Psoas muscle (tissue), 8 donors: ENCODE measurements around the gene IGSF9. TPM values are rescaled to one million over a fixed set of nuclear protein-coding genes. Genes with fewer than 3 reads are reported as not detected.
A peak's percentile ranks its signal among the peaks of the same experiment; 100 is the strongest.

Source experiments
- ATAC-seq, 4 donors: fragments of 200-7000 bp; cut with Tn5 transposase; one replicate each; pipeline ENCODE4 v1.9.1; 2020; ENCODE audit warnings: moderate library complexity in 3 of 4, mild to moderate bottlenecking in 2 of 4
- DNase-seq, 2 donors: peaks; one replicate each; pipeline ENCODE4 v3.0.0-alpha.2; 2020
- H3K27ac ChIP-seq: fragments of 200-600 bp; one replicate; pipeline ENCODE4 v1.8.0; 2022
- H3K27me3 ChIP-seq, 3 donors: fragments of 200-600 bp in 1 of 3; one replicate each; pipeline versions ENCODE4 v1.6.1 to v1.8.0; 2013 to 2022; ENCODE audit warnings: low read length in 2 of 3, mild to moderate bottlenecking in 2 of 3, moderate library complexity in 1 of 3; ENCODE audit not compliant: insufficient read depth in 3 of 3
- H3K36me3 ChIP-seq, 2 donors: fragments of 200-600 bp in 1 of 2; one replicate each; pipeline versions ENCODE4 v1.6.1 to v1.8.0; 2013 to 2022; ENCODE audit warnings: low read depth in 1 of 2, mild to moderate bottlenecking in 1 of 2, moderate library complexity in 1 of 2; ENCODE audit not compliant: insufficient read depth in 1 of 2
- H3K4me1 ChIP-seq: fragments of 200-600 bp; one replicate; pipeline ENCODE4 v1.8.0; 2022
- H3K4me3 ChIP-seq: fragments of 200-600 bp; one replicate; pipeline ENCODE4 v1.8.0; 2022; ENCODE audit warnings: mild to moderate bottlenecking
- H3K9me3 ChIP-seq: fragments of 200-600 bp; one replicate; pipeline ENCODE4 v1.8.0; 2022
- CTCF ChIP-seq: fragments of 200-600 bp; IDR thresholded peaks from one replicate; pipeline ENCODE4 v1.8.0; 2022; ENCODE audit warnings: antibody characterized with exemption
- WGBS, 3 donors: extraction: QIAGEN DNeasy Blood & Tissue Kit; methylation state at CpG; one replicate each; pipeline versions ENCODE4 v1.1.6 to v1.1.7; 2013; 5-methylcytosine and 5-hydroxymethylcytosine counted together
- intact Hi-C, 2 donors: fragments of 100-400 bp; cut with DNase I; formaldehyde crosslinking; loops; one replicate each; pipeline versions ENCODE4 v1.11.0 to v1.14.2; 2022
- long read RNA-seq, 2 donors: library from polyadenylated mRNA; unstranded; transcript quantifications; one replicate each; pipeline ENCODE4 v2.0.0, GENCODE V29; 2021
- polyA plus RNA-seq, 3 donors: library from polyadenylated mRNA; stranded (reverse); fragments of 200-250 nt; gene quantifications; one replicate each; pipeline ENCODE4 v1.2.3, GENCODE V29; 2013
- total RNA-seq, 4 donors: library from RNA; stranded (reverse); fragmentation: NEBNext Ultra II Directional in 2 of 4; extraction: Animal tissue kit (Norgen Biotek cat#: 25700) in 2 of 4; gene quantifications; one replicate each; pipeline versions ENCODE4 v1.2.1 to v1.2.4, GENCODE V29; 2021 to 2023
- donor health status: healthy with polysubstance abuse.
- donor health status: DM: no; HTN: no; CAD: no; lungs with moderate emphysema.
- donor health status: Bipolar disorder and iron deficiency.
- donor health status: healthy.
- donor health status: DM: yes; HTN: yes; CAD: no.
- donor health status: DM: no; HTN: no; CAD: no.
- donor health status: DM: no; HTN: no; CAD: no.
- donor health status: DM: yes; HTN: yes; CAD: no.

The IGSF9 gene
- not detected for total RNA-seq
- polyA plus RNA-seq = under 1 TPM in 2 of 3 donors, not detected in 1; 0.01 TPM
- long read RNA-seq, donor 1 = 0 reads
- long read RNA-seq, donor 2 = 0 reads

GRCh38 chr1:159945483-159946241 lies at the start of gene IGSF9:
TSS of gene IGSF9 (minus strand) at chr1:159945613. CDS start at chr1:159943454, 2,159 bp downstream.
- peak; percentile 69 to 93 (median 85) for ATAC-seq
- no peaks in the 10 kb centered on the region for H3K4me1 ChIP-seq
- H3K36me3 ChIP-seq = no peaks in the 10 kb centered on the region
- intact Hi-C loops = no loop called here
- TF ChIP-seq CTCF = peak; percentile 44
- H3K4me3 ChIP-seq = peak within 1 kb of the TSS; percentile 65
- peak; percentile 77 to 85 for DNase-seq
- 1 to 2% (median 1%) methylated on average over 51 to 58 of the region's 58 CpGs for WGBS, 3 donors
- no peak within 1 kb of the TSS for H3K27ac ChIP-seq
- no peaks in the 10 kb centered on the region for H3K9me3 ChIP-seq
- peaks cover 0 to 42% (median 10%) of the 10 kb centered on the region in 3 donors for H3K27me3 ChIP-seq

GRCh38 chr1:159994896-159995295 lies 49.5 kb upstream of the IGSF9 start:
- H3K36me3 ChIP-seq = no peaks in the 10 kb centered on the region
- WGBS, 3 donors = 78 to 81% (median 81%) methylated on average over 2 of the region's 2 CpGs
- no peaks in the 10 kb centered on the region for H3K9me3 ChIP-seq
- H3K4me1 ChIP-seq = no peaks in the 10 kb centered on the region
- TF ChIP-seq CTCF = no peak
- DNase-seq (no peak), ATAC-seq (no peak)
- H3K27me3 ChIP-seq = peaks cover 0 to 9% (median 0%) of the 10 kb centered on the region in 3 donors
- no peak overlapping the region for H3K4me3 ChIP-seq
- intact Hi-C loops = no loop called here
- H3K27ac ChIP-seq = no peak overlapping the region

GRCh38 chr1:159993911-159994310 lies 48.5 kb upstream of the IGSF9 start:
- Histone ChIP-seq H3K27me3 (peaks cover 0 to 10% (median 0%) of the 10 kb centered on the region in 3 donors), H3K9me3 (no peaks in the 10 kb centered on the region), H3K4me3 (no peak overlapping the region), H3K4me1 (no peaks in the 10 kb centered on the region), H3K27ac (no peak overlapping the region), H3K36me3 (no peaks in the 10 kb centered on the region)
- ATAC-seq (no peak), DNase-seq (no peak)
- intact Hi-C loops = no loop called here
- 62 to 76% (median 74%) methylated on average over 2 of the region's 2 CpGs for WGBS, 3 donors
- TF ChIP-seq CTCF = no peak

- H3K4me3 ChIP-seq = no peak overlapping the region
- TF ChIP-seq CTCF = no peak
- H3K4me1 ChIP-seq = no peaks in the 10 kb centered on the region
- no peaks in the 10 kb centered on the region for H3K9me3 ChIP-seq
- DNase-seq = no peak
- H3K27ac ChIP-seq = no peak overlapping the region
- H3K27me3 ChIP-seq = peaks cover 0 to 7% (median 0%) of the 10 kb centered on the region in 3 donors
- WGBS, 3 donors = 30 to 62% (median 31%) methylated on average over 1 of the region's 1 CpG
- intact Hi-C loops = no loop called here
- H3K36me3 ChIP-seq = no peaks in the 10 kb centered on the region
- ATAC-seq = no peak
These were observed 46.7 kb upstream of the IGSF9 start for GRCh38 chr1:159992161-159992560.
